ENCODE results near the gene DDX28.

The DDX28 gene

GRCh38 chr16:68064791-68065365 is 41.8 kb upstream of the DDX28 start:
- TF ChIP-seq FOXP2 (optimal IDR thresholded peaks at IDR 0.05; ENCODE audit: borderline replicate concordance, extremely low read depth, extremely low read length, insufficient read depth) (peak; percentile 20), REST (IDR thresholded peaks at IDR 0.05; ENCODE audit: insufficient read depth in 1 of 2, low read depth in 2 of 2, low read length in 2 of 2) (no peak)

- TF ChIP-seq FOXP2 (optimal IDR thresholded peaks at IDR 0.05; ENCODE audit: borderline replicate concordance, extremely low read depth, extremely low read length, insufficient read depth) (no peak), TAF1 (IDR thresholded peaks at IDR 0.05; ENCODE audit: borderline replicate concordance, insufficient read depth, low read length) (no peak), REST (IDR thresholded peaks at IDR 0.05; ENCODE audit: insufficient read depth in 1 of 2, low read depth in 2 of 2, low read length in 2 of 2) (no peak), SIN3A (IDR thresholded peaks at IDR 0.05; ENCODE audit: borderline replicate concordance, insufficient read depth, low read length) (no peak), POLR2AphosphoS5 (IDR thresholded peaks at IDR 0.05; ENCODE audit: low read depth, low read length) (no peak)
These were observed 39.9 kb upstream of the DDX28 start for GRCh38 chr16:68062910-68063393.

- no peak for TF ChIP-seq POLR2AphosphoS5 (IDR thresholded peaks at IDR 0.05; ENCODE audit: low read depth, low read length)
- TF ChIP-seq REST (IDR thresholded peaks at IDR 0.05; ENCODE audit: insufficient read depth in 1 of 2, low read depth in 2 of 2, low read length in 2 of 2), result no peak
- TF ChIP-seq TAF1 (IDR thresholded peaks at IDR 0.05; ENCODE audit: borderline replicate concordance, insufficient read depth, low read length), result no peak
- TF ChIP-seq FOXP2 (optimal IDR thresholded peaks at IDR 0.05; ENCODE audit: borderline replicate concordance, extremely low read depth, extremely low read length, insufficient read depth), result no peak
- TF ChIP-seq SIN3A (IDR thresholded peaks at IDR 0.05; ENCODE audit: borderline replicate concordance, insufficient read depth, low read length), result no peak
These were observed 38.4 kb upstream of the DDX28 start for GRCh38 chr16:68061396-68061795.

- no peak for TF ChIP-seq FOXP2 (optimal IDR thresholded peaks at IDR 0.05; ENCODE audit: borderline replicate concordance, extremely low read depth, extremely low read length, insufficient read depth)
- TF ChIP-seq POLR2AphosphoS5 (IDR thresholded peaks at IDR 0.05; ENCODE audit: low read depth, low read length), result no peak
- no peak for TF ChIP-seq TAF1 (IDR thresholded peaks at IDR 0.05; ENCODE audit: borderline replicate concordance, insufficient read depth, low read length)
- no peak for TF ChIP-seq SIN3A (IDR thresholded peaks at IDR 0.05; ENCODE audit: borderline replicate concordance, insufficient read depth, low read length)
- TF ChIP-seq REST (IDR thresholded peaks at IDR 0.05; ENCODE audit: insufficient read depth in 1 of 2, low read depth in 2 of 2, low read length in 2 of 2), result no peak
These were observed 36.8 kb upstream of the DDX28 start for GRCh38 chr16:68059804-68060203.

GRCh38 chr16:68055395-68055794 is 32.4 kb upstream of the DDX28 start:
- TF ChIP-seq REST (IDR thresholded peaks at IDR 0.05; ENCODE audit: insufficient read depth in 1 of 2, low read depth in 2 of 2, low read length in 2 of 2) (no peak), FOXP2 (optimal IDR thresholded peaks at IDR 0.05; ENCODE audit: borderline replicate concordance, extremely low read depth, extremely low read length, insufficient read depth) (no peak), POLR2AphosphoS5 (IDR thresholded peaks at IDR 0.05; ENCODE audit: low read depth, low read length) (no peak), TAF1 (IDR thresholded peaks at IDR 0.05; ENCODE audit: borderline replicate concordance, insufficient read depth, low read length) (no peak), SIN3A (IDR thresholded peaks at IDR 0.05; ENCODE audit: borderline replicate concordance, insufficient read depth, low read length) (no peak)
